GM12891 (cell line): ENCODE results near the gene COPE.

ENCODE experiments used
- PAX5 ChIP-seq: IDR thresholded peaks from 2 replicates; pipeline ENCODE4 v1.6.1; 2011; ENCODE audit warnings: low read length, moderate library complexity, mild to moderate bottlenecking; ENCODE audit not compliant: insufficient read depth, severe bottlenecking
- POLR2A ChIP-seq: IDR thresholded peaks from 2 replicates; pipeline ENCODE4 v1.6.1; 2011; ENCODE audit warnings: low read depth, low read length, control low read depth
- POLR2AphosphoS5 ChIP-seq: IDR thresholded peaks from 2 replicates; pipeline ENCODE4 v1.6.1; 2011; ENCODE audit warnings: low read depth, low read length, control low read depth
- POU2F2 ChIP-seq: IDR thresholded peaks from 2 replicates; pipeline ENCODE4 v1.6.1; 2011; ENCODE audit warnings: low read depth, mild to moderate bottlenecking, control low read depth, low read length, moderate library complexity
- SPI1 ChIP-seq: IDR thresholded peaks from 2 replicates; pipeline ENCODE4 v1.6.1; 2011; ENCODE audit warnings: low read depth, low read length, control low read depth
- TAF1 ChIP-seq: IDR thresholded peaks from 2 replicates; pipeline ENCODE4 v1.6.1; 2011; ENCODE audit warnings: low read depth, low read length, control low read depth

GRCh38 chr19:18894254-18895037 lies 24.7 kb downstream of the COPE start:
- TF ChIP-seq SPI1, result no peak
- TF ChIP-seq POLR2A, result no peak
- no peak for TF ChIP-seq POLR2AphosphoS5
- TF ChIP-seq TAF1, result no peak
- no peak for TF ChIP-seq PAX5
- TF ChIP-seq POU2F2, result no peak
